HG02870 (cell line): ENCODE measurements around the gene ALDH1A2.
"Not testable (repeated sequence)": the region's sequence is repeated elsewhere in the genome, so short reads cannot be mapped to it uniquely, and the experiment has no call there.

ENCODE experiments used
- ATAC-seq: cut with Tn5 transposase; IDR thresholded peaks from one replicate; pipeline ENCODE4 v1.9.1; 2021; ENCODE audit warnings: mild to moderate bottlenecking, moderate library complexity; ENCODE audit not compliant: unreplicated experiment

The ALDH1A2 gene

GRCh38 chr15:58002338-58003126 lies 63.0 kb downstream of the ALDH1A2 start:
- no peak for ATAC-seq

GRCh38 chr15:57999699-58000098 lies 65.8 kb downstream of the ALDH1A2 start:
- not testable (repeated sequence) for ATAC-seq

GRCh38 chr15:57996561-57996960 lies 69.0 kb downstream of the ALDH1A2 start:
- ATAC-seq: no peak

GRCh38 chr15:57994221-57995049 lies 71.1 kb downstream of the ALDH1A2 start:
- ATAC-seq: no peak

GRCh38 chr15:57993409-57994145 lies 71.9 kb downstream of the ALDH1A2 start:
- no peak for ATAC-seq

- ATAC-seq: no peak
Observed at GRCh38 chr15:57992761-57993355, 72.7 kb downstream of the ALDH1A2 start.

- no peak for ATAC-seq
Observed at GRCh38 chr15:57973534-57973933, 92.0 kb downstream of the ALDH1A2 start.

GRCh38 chr15:57972864-57973263 lies 92.6 kb downstream of the ALDH1A2 start:
- no peak for ATAC-seq

GRCh38 chr15:57969996-57970395 lies 95.5 kb downstream of the ALDH1A2 start:
- no peak for ATAC-seq

- no peak for ATAC-seq
Observed at GRCh38 chr15:57969355-57969754, 96.2 kb downstream of the ALDH1A2 start.

GRCh38 chr15:57962887-57963286 lies 102.6 kb downstream of the ALDH1A2 start:
- ATAC-seq: no peak

- no peak for ATAC-seq
Observed at GRCh38 chr15:57961919-57962318, 103.6 kb downstream of the ALDH1A2 start.

GRCh38 chr15:57957113-57957512 lies 108.4 kb downstream of the ALDH1A2 start:
- ATAC-seq: no peak

GRCh38 chr15:57953874-57954273 lies 111.6 kb downstream of the ALDH1A2 start:
- no peak for ATAC-seq

GRCh38 chr15:57951328-57951932 lies 114.1 kb downstream of the ALDH1A2 start:
- no peak for ATAC-seq

- no peak for ATAC-seq
Observed at GRCh38 chr15:57950381-57950946, 115.0 kb downstream of the ALDH1A2 start.

GRCh38 chr15:57949374-57949943 lies 116.1 kb downstream of the ALDH1A2 start:
- ATAC-seq: no peak

GRCh38 chr15:57948351-57949289 lies 116.9 kb downstream of the ALDH1A2 start:
- no peak for ATAC-seq

- no peak for ATAC-seq
Observed at GRCh38 chr15:57947781-57948180, 117.7 kb downstream of the ALDH1A2 start.
